K562 (cell line): ENCODE data around the gene GABRD. TPM values are rescaled to one million over a fixed set of nuclear protein-coding genes. Genes with fewer than 3 reads are reported as not detected.
A peak's percentile ranks its signal among the peaks of the same experiment; 100 is the strongest.

ENCODE experiments used
- ARID3A ChIP-seq: IDR thresholded peaks from 2 replicates; pipeline ENCODE4 v1.6.1; 2012; ENCODE audit warnings: low read depth, low read length, improper control_type of control experiment, borderline replicate concordance
- BHLHE40 ChIP-seq: IDR thresholded peaks from 2 replicates; pipeline ENCODE4 v1.6.1; 2011; ENCODE audit warnings: low read length, improper control_type of control experiment
- DNMT1 ChIP-seq: fragments of 450-650 bp; IDR thresholded peaks from 2 replicates; pipeline ENCODE4 v1.6.1; 2016; ENCODE audit warnings: antibody characterized with exemption, mild to moderate bottlenecking
- E2F3 ChIP-seq: fragments of 250-450 bp; sonication (Bioruptor Pico); IDR thresholded peaks from 2 replicates; pipeline ENCODE4 v1.4.0; 2020; ENCODE audit warnings: mild to moderate bottlenecking
- EWSR1 ChIP-seq: fragments of 450-650 bp; IDR thresholded peaks from 2 replicates; pipeline ENCODE4 v1.6.1; 2018; ENCODE audit warnings: borderline replicate concordance, mild to moderate bottlenecking, low read depth, moderate library complexity; ENCODE audit not compliant: partially characterized antibody
- FOSL1 ChIP-seq: fragments of 200-800 bp; sonication (Bioruptor generic); conservative IDR thresholded peaks from 2 replicates; pipeline ENCODE4 v1.6.1; 2016; ENCODE audit warnings: missing genetic modification characterization, missing compliant biosample characterization
- HMG20A ChIP-seq: fragments of 450-650 bp; formaldehyde crosslinking; conservative IDR thresholded peaks from 2 replicates; pipeline ENCODE4 v1.4.0; 2020; ENCODE audit warnings: mild to moderate bottlenecking, mixed read lengths
- HMG20B ChIP-seq: fragments of 250-450 bp; sonication (Bioruptor Pico); IDR thresholded peaks from 2 replicates; pipeline ENCODE4 v1.5.0; 2021; ENCODE audit warnings: mild to moderate bottlenecking
- KDM1A ChIP-seq, 2 experiments: fragments of 450-650 bp; IDR thresholded peaks; 2 replicates each; pipeline ENCODE4 v1.6.1; 2016; ENCODE audit warnings: mild to moderate bottlenecking in 2 of 2
- MEIS2 ChIP-seq: fragments of 450-650 bp; IDR thresholded peaks from 2 replicates; pipeline ENCODE4 v1.6.1; 2014; ENCODE audit warnings: mild to moderate bottlenecking; ENCODE audit not compliant: partially characterized antibody
- NONO ChIP-seq, 2 experiments: fragments of 200-400 bp in 1 of 2; fragments of 450-650 bp in 1 of 2; formaldehyde crosslinking in 1 of 2; IDR thresholded peaks; 2 replicates each; pipeline ENCODE4 v1.6.1; 2017; ENCODE audit warnings: low read depth in 2 of 2, mild to moderate bottlenecking in 2 of 2, moderate library complexity in 2 of 2, low read length in 1 of 2
- PRPF4 ChIP-seq: fragments of 200-400 bp; formaldehyde crosslinking; IDR thresholded peaks from one replicate; pipeline ENCODE4 v1.6.1; 2017; ENCODE audit warnings: low read length, low read depth, mild to moderate bottlenecking; ENCODE audit not compliant: insufficient read depth, poor library complexity, severe bottlenecking
- RAD51 ChIP-seq: fragments of 450-650 bp; IDR thresholded peaks from 2 replicates; pipeline ENCODE4 v1.7.1; 2016; ENCODE audit warnings: low read depth, mild to moderate bottlenecking, borderline replicate concordance
- RBM15 ChIP-seq: fragments of 200-400 bp; formaldehyde crosslinking; IDR thresholded peaks from 2 replicates; pipeline ENCODE4 v1.6.1; 2018; ENCODE audit warnings: mild to moderate bottlenecking, low read length, moderate library complexity; ENCODE audit not compliant: insufficient read depth
- SIN3B ChIP-seq: fragments of 450-650 bp; IDR thresholded peaks from 2 replicates; pipeline ENCODE4 v1.6.1; 2017; ENCODE audit warnings: low read depth, mild to moderate bottlenecking, moderate library complexity
- SMAD2 ChIP-seq: fragments of 150-350 bp; IDR thresholded peaks from 2 replicates; pipeline ENCODE4 v1.6.1; 2014; ENCODE audit warnings: low read depth, mild to moderate bottlenecking, low read length
- TFAM ChIP-seq: fragments of 250-450 bp; sonication (Bioruptor Pico); conservative IDR thresholded peaks from 2 replicates; pipeline ENCODE4 v1.5.0; 2021; ENCODE audit warnings: mild to moderate bottlenecking, moderate library complexity
- ZNF696 ChIP-seq: fragments of 250-450 bp; sonication (Bioruptor Pico); conservative IDR thresholded peaks from 2 replicates; pipeline ENCODE4 v1.4.0; 2020; ENCODE audit warnings: mild to moderate bottlenecking, moderate library complexity
- polyA plus RNA-seq, 8 experiments: library from polyadenylated mRNA; depleted of rRNA in 4 of 8; stranded (reverse) in 5 of 8; unstranded in 3 of 8; fragments of >200 nt; fragmentation: Nextera tagmentation in 2 of 8; fragmentation: Illumina TruSeq in 1 of 8; extraction: Ambion mirVana in 2 of 8; extraction: Trizol in 1 of 8; gene quantifications; 2 replicates each; pipeline versions ENCODE4 v1.2.1 to v1.2.3, GENCODE V29; 2011 to 2014; ENCODE audit warnings: inconsistent platforms in 1 of 8, missing spikeins in 1 of 8
- total RNA-seq, 7 experiments: library from RNA; depleted of rRNA in 6 of 7; stranded (reverse); fragments of >200 nt in 6 of 7; fragmentation: Illumina TruSeq in 2 of 7; extraction: Trizol in 2 of 7; gene quantifications; 2 replicates each; pipeline versions ENCODE4 v1.2.1 to v1.2.3, GENCODE V29; 2011 to 2021; ENCODE audit warnings: low replicate concordance in 1 of 7
- TF ChIP-seq, protein P1 (sequence below): fragments of 250-450 bp; sonication (Bioruptor Pico); IDR thresholded peaks from 2 replicates; pipeline ENCODE4 v1.9.0; 2021; ENCODE audit warnings: mild to moderate bottlenecking, inconsistent platforms

Gene GABRD
- total and polyA plus RNA-seq, 9 of the 15 experiments (the other 6 are each of a cell fraction or from before 2014, with no cell fraction given) = 0.07 TPM; not detected in 8

GRCh38 chr1:2001773-2002411 is 17.3 kb upstream of the GABRD start (continued):
- TF ChIP-seq ARID3A (no peak), E2F3 (CRISPR knock-in tag) (no peak), BHLHE40 (no peak), PRPF4 (no peak), TFAM (CRISPR knock-in tag) (no peak), SIN3B (no peak), RAD51 (no peak), EWSR1 (no peak), SMAD2 (no peak), HMG20A (CRISPR knock-in tag) (no peak), FOSL1 (tag) (no peak), ZNF696 (no peak), RBM15 (no peak), KDM1A (IDR thresholded peaks at IDR 0.05) (no peak), DNMT1 (no peak), MEIS2 (peak; percentile 38), HMG20B (no peak), NONO (IDR thresholded peaks at IDR 0.05; ENCODE audit: low read depth in 2 of 2, low read length in 1 of 2) (no peak)
- TF ChIP-seq, protein P1, sequence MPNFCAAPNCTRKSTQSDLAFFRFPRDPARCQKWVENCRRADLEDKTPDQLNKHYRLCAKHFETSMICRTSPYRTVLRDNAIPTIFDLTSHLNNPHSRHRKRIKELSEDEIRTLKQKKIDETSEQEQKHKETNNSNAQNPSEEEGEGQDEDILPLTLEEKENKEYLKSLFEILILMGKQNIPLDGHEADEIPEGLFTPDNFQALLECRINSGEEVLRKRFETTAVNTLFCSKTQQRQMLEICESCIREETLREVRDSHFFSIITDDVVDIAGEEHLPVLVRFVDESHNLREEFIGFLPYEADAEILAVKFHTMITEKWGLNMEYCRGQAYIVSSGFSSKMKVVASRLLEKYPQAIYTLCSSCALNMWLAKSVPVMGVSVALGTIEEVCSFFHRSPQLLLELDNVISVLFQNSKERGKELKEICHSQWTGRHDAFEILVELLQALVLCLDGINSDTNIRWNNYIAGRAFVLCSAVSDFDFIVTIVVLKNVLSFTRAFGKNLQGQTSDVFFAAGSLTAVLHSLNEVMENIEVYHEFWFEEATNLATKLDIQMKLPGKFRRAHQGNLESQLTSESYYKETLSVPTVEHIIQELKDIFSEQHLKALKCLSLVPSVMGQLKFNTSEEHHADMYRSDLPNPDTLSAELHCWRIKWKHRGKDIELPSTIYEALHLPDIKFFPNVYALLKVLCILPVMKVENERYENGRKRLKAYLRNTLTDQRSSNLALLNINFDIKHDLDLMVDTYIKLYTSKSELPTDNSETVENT = no peak
